GM10847 (cell line): Measurements from ENCODE around the gene NFKB2.

Experiments used
- POLR2A ChIP-seq: IDR thresholded peaks from 2 replicates; pipeline ENCODE4 v1.6.1; 2011; ENCODE audit not compliant: insufficient read length; ENCODE audit errors: extremely low read depth

The NFKB2 gene

DNA sequence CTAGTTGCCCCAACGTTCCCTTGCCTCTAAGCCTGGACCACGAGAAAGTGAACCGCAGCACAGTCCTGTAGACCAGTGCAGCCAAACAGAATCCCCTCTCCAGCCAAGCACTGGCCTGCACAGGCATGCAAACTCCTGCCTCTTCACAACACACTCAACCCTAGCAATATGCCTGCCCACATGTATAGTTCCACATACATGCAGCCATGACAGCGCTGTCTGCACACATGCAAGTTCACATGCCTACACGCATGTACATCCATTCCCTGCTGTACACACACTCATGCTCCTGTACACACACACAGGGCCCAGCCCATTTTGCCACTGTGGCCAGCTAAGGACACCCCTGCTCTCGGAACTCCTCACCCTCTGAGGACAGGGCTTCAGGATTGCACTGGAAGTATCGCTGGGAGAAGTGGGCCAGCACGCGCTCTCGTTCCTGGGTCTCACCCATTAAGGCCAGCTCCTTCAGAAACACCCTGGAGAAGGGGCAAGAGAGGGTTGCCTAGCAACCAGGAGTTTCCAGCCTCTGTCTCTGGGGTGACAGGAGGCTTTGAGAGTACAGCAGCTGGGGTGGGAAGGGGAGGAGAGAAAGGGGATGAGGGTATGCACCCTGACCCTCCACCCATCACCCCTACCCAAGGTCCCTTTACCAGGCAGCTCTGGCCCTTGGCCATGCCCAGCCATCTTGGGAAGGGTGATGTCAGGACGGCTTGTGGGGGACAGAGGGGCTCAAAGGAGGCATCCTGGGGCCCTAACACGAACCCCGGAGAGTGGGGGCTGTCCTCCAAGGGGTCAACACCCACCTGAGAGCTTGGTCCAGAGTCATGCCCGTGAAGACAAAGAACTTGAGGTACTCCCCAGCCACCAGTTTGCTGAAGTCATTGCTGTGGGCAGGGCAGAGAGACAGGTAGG lies 16.1 kb downstream of the NFKB2 start:
- TF ChIP-seq POLR2A: no peak

DNA sequence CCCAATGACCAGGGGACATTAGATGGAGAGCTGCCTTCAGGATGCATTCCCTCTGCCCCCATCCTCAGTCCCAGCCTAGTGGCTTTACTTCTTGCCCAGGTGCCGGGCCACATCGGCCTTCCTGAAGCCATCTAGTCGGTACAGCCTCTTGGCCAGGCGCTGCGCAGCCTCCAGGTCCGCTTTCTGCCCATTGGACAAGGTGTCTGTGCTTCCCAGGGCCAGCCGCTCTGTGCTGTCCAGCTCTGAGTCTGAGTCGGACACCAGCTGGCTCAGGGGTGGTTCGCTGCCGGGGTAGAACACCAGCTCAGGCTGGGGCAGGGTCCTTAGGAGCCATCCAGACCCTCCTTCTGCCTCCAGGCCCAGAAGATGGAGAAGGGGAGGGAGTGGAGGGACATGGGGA lies 16.8 kb downstream of the NFKB2 start:
- TF ChIP-seq POLR2A: no peak

DNA sequence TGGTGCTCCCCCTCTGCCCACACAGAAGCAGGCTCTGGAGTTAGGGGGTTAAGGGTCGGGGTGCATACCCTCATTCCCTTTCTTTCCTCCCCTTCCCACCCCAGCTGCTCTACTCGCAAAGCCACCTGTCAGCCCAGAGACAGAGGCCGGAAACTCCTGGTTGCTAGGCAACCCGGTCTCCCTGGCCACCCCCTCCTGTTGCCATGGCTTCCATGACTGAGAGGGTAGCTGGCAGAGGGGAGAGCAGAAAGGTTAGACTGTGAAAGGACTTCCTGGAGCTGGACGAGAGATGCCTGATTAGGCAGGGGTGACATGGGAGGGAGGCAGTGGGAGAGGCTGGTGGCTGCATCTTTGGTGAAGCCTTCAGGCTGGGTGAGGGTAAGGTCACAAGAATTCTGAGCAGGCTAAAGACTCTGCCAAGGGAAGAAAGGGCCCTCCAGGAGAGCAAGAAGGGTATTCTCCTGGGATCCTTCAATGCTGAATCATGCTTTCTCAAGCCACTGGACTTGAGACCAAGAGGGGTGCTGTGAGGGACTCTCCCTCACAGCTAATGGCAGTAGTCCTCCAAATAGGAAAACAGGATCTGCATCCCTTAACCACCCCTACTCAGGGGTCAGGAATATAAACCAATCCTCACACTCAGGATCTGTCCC lies 17.7 kb downstream of the NFKB2 start:
- TF ChIP-seq POLR2A: no peak

DNA sequence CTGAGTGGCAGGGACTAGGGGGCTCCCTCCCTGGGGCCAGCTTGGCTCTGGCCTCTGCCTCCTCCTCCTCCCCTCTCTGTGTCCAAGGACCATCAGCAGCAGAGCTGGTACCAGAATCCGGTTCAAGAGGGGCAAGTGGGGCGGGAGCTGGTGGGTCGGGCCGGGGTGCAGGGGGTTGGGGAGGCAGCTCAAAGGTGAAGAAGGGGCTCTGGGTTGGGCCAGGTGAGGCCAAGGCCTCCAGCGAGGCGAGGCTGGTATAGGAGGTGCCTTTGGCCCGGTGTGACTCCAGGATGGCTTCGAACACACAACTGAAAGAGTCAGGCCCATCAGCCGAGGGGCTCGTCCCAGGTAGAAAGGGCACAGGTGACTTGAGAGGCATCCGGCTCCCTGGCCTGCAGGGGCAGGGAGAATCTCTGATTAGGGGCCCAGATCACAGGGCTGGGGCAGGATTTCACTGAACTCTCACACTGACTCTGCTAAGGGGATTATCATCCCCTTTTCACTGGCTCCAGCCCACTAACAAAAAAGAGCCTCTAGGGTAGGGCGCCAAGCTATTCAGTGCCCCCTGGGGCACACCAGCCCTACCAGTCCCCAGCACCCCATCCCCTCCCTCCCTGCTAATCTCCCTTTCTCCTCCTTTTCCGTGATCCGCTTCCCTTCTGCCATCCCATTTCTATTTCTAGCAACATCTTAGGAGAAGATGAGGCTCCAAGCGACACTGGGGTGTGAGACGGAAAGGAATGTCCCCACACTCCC lies 18.5 kb downstream of the NFKB2 start:
- no peak for TF ChIP-seq POLR2A

DNA sequence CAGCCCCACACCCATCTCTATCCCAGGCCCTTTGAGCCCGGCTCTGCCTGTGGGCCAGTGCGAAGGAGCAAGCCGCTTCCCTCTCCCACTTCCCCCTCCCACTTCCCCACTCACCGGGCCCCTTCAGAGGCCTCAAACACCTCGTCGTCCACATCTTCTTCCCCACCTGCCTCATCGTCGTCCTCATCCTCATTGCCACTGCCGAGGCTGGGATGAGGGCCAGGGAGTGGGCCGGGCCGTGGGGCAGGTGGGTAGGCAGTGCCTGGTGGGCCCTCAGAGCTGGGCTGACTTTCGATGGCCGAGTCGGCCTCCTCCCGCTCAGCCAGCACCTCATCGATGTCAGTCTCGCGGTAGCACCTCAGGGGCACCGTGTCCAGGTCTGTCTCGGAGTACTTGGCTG lies 19.2 kb downstream of the NFKB2 start:
- no peak for TF ChIP-seq POLR2A

DNA sequence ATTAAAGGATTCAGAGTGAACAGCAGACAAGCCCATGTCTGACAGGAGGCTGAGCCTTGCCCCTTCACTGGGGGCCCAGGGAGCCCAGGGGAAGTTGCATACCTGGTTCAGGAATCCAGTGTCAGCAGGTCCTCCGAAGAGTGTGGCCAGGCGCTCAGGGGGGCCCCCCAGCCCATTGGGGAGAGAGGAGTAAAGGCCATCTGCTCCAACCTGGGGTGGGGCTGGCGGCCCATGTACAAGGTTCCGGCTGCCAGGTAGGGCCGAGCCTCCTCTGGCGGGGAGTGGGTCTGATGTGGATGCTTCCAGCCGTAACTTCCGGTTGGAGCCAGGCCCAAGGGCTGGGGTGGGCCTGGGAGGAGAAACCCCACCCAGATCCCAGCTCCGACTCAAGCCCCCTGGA lies 20.8 kb downstream of the NFKB2 start:
- TF ChIP-seq POLR2A: no peak

DNA sequence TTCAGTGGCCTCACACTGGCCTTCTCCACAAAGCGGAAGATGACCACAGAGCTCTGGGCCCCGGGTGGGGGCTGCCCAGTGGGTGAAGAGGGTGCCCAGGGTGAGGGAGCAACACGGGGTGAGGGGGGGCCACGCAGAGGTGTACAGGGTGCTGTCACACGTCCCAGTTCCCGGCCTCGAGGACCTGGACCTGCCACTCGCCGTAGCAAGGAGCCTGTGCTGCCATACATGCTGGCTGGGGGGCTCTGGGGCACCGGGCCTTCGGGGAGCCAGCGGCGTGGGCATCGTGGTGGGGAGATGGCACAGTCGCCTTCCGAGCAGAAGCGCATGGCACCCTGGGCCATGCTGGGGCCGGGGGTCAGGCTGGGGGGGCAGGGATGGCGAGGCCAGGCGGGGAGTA lies 21.2 kb downstream of the NFKB2 start:
- no peak for TF ChIP-seq POLR2A

DNA sequence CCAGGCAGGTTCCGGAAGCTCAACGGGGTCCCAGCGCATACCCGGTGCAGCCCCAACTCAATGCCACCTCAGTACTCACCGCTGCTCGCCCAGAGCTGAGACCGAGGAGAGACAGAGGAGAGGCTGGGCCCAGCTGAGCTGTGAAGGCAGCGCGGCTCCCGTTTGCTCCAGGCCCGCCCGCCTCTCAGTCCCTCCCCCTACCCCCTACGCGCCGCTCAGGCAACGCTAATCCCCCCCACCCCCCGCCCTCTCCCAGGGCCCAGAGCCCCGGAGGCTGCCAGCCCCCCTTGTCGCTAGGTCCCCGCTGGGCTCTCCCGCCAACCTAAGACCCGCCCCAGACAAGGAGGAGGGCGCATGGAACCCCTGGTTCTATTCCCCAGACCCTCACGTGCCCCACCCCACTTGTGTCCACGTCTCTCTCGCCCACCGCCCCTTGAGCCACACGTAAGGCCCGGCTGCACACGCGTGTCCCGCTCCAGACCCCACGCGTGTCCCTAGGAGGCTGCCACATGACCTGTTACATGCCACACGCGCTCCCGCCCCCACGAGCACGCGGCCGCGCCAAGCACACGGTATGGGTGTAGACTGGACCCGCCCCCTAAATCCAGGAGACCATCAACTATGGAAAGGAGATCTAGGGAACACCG lies 23.2 kb downstream of the NFKB2 start, which contains the start of gene PSD:
Gene PSD (minus strand): TSS at position 164 of the 647 bp plus-strand sequence. CDS start 1,747 bp downstream, outside the sequence.
- TF ChIP-seq POLR2A: no peak

DNA sequence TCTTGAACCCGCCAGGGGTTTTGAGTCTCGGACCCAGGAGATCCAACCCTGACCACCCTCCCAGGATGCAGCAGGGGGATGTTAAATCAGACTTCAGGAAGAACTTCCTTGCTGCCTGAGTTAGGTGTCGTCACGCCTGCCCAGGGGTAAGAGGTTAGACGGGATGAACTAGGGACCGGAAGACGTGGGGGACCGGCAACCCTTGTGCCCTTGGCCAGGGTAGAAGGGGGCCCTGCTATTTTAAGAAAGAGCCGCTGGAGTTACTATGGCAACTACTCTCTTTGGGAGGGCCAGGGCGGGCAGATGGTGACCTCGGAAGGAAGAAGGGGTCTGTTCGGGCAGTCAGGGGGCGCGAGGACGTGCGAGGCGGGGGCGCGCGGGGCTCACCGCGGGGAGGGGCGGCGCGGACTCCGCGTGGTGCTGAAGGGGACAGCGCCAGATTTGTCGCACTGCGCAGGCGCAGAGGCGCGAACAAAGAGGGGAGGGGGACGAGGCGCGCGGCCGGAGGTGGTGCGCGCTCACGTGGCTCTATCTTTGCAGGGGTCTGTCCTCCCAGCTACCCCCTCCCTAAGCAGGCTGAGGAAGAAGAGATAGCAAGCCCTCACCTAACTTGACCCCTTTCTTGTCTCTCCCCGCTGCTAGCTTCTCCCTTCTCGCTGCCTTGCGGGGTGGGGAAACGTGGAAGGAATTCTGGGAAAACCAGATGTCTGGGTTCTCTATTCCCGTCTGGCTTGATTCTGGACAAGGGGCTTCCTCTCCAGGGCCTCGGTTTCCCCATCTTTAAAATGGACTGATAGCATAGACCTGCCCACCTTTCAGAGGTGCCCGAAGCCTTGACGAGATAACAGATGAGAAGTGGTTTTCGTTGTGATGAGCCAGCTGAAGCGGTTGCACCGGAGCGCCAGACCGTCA lies 24.0 kb downstream of the NFKB2 start:
- no peak for TF ChIP-seq POLR2A

DNA sequence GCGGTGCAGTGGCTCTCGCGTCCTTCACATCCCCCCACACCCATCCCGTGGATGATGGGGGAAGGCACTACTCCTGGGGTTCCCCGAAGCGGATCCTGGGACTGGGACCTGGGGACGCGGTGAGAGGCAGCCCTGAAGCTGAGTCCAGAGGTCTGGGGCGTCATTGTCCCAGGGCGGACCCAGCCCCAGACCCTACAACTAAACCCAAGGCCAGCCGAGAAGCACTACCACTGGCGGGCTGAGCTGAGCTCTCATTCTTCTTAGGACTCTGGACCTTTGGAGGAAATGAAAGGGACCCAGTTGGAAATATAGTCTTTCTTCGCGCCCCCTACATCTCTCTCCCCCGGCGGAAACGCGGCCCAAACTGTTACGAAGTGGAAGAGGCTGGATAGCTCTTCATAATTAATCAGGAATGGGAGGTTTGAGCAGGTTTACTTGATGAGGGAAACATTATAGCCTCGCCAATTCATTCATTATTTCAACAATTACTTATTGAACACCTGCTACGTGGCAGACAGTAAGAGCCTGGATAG lies 24.7 kb downstream of the NFKB2 start:
- TF ChIP-seq POLR2A: no peak

DNA sequence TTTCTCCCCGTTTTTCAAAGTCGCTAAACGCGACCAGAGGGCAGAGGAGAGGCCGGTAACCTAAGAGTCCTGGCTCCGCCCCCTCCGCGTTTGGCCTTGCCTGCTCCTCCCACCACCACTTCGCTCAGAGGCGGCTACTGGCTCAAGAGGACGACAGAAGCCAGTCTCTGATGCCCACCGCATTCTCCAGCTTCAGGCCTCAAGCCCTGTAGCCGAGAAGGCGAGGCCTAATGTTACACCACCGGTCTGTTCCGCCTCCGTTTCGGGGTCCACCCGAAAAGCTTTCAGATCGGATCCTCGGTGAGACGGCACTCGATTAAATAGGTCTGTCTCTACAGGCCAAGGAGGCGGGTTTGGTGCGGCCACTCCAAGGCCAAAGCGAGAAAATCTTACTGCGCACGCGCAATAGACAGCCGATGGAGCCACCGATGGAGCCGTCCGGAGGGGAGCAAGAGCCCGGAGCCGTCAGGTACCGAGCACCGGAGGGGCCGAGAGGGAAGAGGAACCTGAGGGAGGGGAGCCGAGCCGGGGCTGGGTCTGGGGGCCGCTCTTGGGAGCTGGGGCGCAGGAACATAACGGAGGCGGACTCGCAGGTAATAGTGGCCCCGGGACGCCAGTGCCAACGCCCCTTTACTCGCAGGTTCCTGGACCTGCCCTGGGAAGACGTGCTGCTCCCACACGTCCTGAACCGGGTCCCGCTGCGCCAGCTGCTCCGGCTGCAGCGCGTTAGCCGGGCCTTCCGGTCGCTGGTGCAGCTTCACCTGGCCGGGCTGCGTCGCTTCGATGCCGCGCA lies 25.4 kb downstream of the NFKB2 start, which contains the start of gene FBXL15:
Gene FBXL15 (plus strand): TSS at position 123 of the 793 bp plus-strand sequence. CDS start 294 bp downstream, at position 417.
- TF ChIP-seq POLR2A: peak; percentile 8

DNA sequence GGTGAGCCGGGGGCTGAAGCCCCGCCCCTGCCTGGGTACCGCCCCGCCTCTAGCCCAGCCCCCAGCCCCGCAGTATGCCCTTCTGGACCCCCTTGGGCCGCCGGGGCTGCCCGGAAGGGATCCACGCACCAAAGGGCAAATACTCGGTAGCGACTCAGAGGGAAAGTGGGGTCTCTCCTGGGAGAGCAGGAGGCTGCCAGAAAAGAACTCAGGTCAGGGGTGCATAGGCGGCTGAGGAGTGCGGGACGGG lies 25.9 kb downstream of the NFKB2 start:
- TF ChIP-seq POLR2A: no peak
